Ishikawa (cell line): ENCODE data around the gene FSIP1.

Source experiments
- CEBPB ChIP-seq: IDR thresholded peaks from 2 replicates; pipeline ENCODE4 v1.6.1; 2012
- CREB1 ChIP-seq: IDR thresholded peaks from 2 replicates; pipeline ENCODE4 v1.6.1; 2012; ENCODE audit warnings: low read depth
- EGR1 ChIP-seq: IDR thresholded peaks from 2 replicates; pipeline ENCODE4 v1.6.1; 2012
- EP300 ChIP-seq: IDR thresholded peaks from 2 replicates; pipeline ENCODE4 v1.6.1; 2012; ENCODE audit warnings: borderline replicate concordance
- FOXM1 ChIP-seq: IDR thresholded peaks from 2 replicates; pipeline ENCODE4 v1.6.1; 2012; ENCODE audit warnings: low read depth, borderline replicate concordance
- MAX ChIP-seq: IDR thresholded peaks from 2 replicates; pipeline ENCODE4 v1.6.1; 2012
- NFIC ChIP-seq: IDR thresholded peaks from 2 replicates; pipeline ENCODE4 v1.6.1; 2012
- RAD21 ChIP-seq: IDR thresholded peaks from 2 replicates; pipeline ENCODE4 v1.6.1; 2012; ENCODE audit warnings: low read depth
- REST ChIP-seq: IDR thresholded peaks from 2 replicates; pipeline ENCODE4 v1.6.1; 2012; ENCODE audit warnings: low read depth, mild to moderate bottlenecking
- TAF1 ChIP-seq: IDR thresholded peaks from 2 replicates; pipeline ENCODE4 v1.6.1; 2012; ENCODE audit warnings: low read depth, mild to moderate bottlenecking
- TCF12 ChIP-seq: IDR thresholded peaks from 2 replicates; pipeline ENCODE4 v1.6.1; 2012; ENCODE audit warnings: low read depth
- TEAD4 ChIP-seq: IDR thresholded peaks from 2 replicates; pipeline ENCODE4 v1.6.1; 2012
- USF1 ChIP-seq: IDR thresholded peaks from 2 replicates; pipeline ENCODE4 v1.6.1; 2012
- YY1 ChIP-seq: IDR thresholded peaks from 2 replicates; pipeline ENCODE4 v1.6.1; 2012; ENCODE audit warnings: low read depth
- ZBTB7A ChIP-seq: IDR thresholded peaks from 2 replicates; pipeline ENCODE4 v1.6.1; 2012; ENCODE audit warnings: low read depth

The FSIP1 gene

GRCh38 chr15:39701988-39702387 is 80.7 kb downstream of the FSIP1 start:
- TF ChIP-seq REST, result no peak
- TF ChIP-seq ZBTB7A, result no peak
- no peak for TF ChIP-seq TAF1
- no peak for TF ChIP-seq USF1
- no peak for TF ChIP-seq FOXM1
- no peak for TF ChIP-seq NFIC
- TF ChIP-seq RAD21, result no peak
- no peak for TF ChIP-seq MAX
- no peak for TF ChIP-seq EGR1
- no peak for TF ChIP-seq YY1
- TF ChIP-seq TCF12, result no peak
- no peak for TF ChIP-seq CEBPB
- TF ChIP-seq TEAD4, result no peak
- TF ChIP-seq CREB1, result no peak

GRCh38 chr15:39700375-39700700 is 82.3 kb downstream of the FSIP1 start:
- TF ChIP-seq RAD21 (no peak), ZBTB7A (no peak), TAF1 (no peak), EP300 (no peak), YY1 (no peak), CREB1 (no peak), TEAD4 (no peak), USF1 (no peak), TCF12 (no peak), NFIC (no peak), EGR1 (no peak), CEBPB (no peak), MAX (no peak), REST (no peak), FOXM1 (no peak)

GRCh38 chr15:39699516-39700374 is 82.9 kb downstream of the FSIP1 start:
- TF ChIP-seq TEAD4 (no peak), CREB1 (no peak), TCF12 (no peak), TAF1 (no peak), USF1 (no peak), NFIC (no peak), YY1 (no peak), EGR1 (no peak), ZBTB7A (no peak), CEBPB (no peak), EP300 (no peak), REST (no peak), MAX (no peak), FOXM1 (no peak), RAD21 (no peak)
